PC-3 (cell line): Measurements from ENCODE around the gene TMEM185B. TPM values are rescaled to one million over a fixed set of nuclear protein-coding genes. Genes with fewer than 3 reads are reported as not detected.

Source experiments
- ATAC-seq: fragments of 200-7000 bp; cut with Tn5 transposase; 2 replicates; pipeline ENCODE4 v1.9.1; 2020; ENCODE audit warnings: mild to moderate bottlenecking, moderate library complexity
- BruUV-seq: library from RNA; stranded (reverse); fragments of 400-500 nt; replicated peaks from 2 replicates; lab custom pipeline; 2021; lab: Mats Ljungman, UMichigan
- CTCF ChIA-PET: fragments of 300-600 bp; sonication (Branson Sonifier 250); formaldehyde crosslinking; loops from one replicate; lab custom pipeline; 2022; ENCODE audit warnings: antibody characterized with exemption; lab: Charles Lee
- POLR2A ChIA-PET: fragments of 300-600 bp; sonication (Branson Sonifier 250); formaldehyde crosslinking; loops from one replicate; lab custom pipeline; 2022; ENCODE audit warnings: antibody characterized with exemption; ENCODE audit not compliant: unreplicated experiment; lab: Charles Lee
- DNase-seq: peaks from one replicate; pipeline ENCODE4 v3.0.0-alpha.2; 2015
- H2AFZ ChIP-seq: fragments of 300-600 bp; sonication (generic); 2 replicates; pipeline ENCODE4 v1.6.0; 2016; ENCODE audit warnings: antibody characterized with exemption, low read length
- H3F3A ChIP-seq: fragments of 300-600 bp; sonication (generic); one replicate; pipeline ENCODE4 v1.6.0; 2017; ENCODE audit warnings: antibody characterized with exemption, low read length, control low read depth, mild to moderate bottlenecking; ENCODE audit not compliant: unreplicated experiment
- H3K27ac ChIP-seq: fragments of 300-600 bp; sonication (generic); 2 replicates; pipeline ENCODE4 v1.5.1; 2016; ENCODE audit warnings: mild to moderate bottlenecking, low read length
- H3K27me3 ChIP-seq: fragments of 300-600 bp; sonication (generic); 2 replicates; pipeline ENCODE4 v1.6.1; 2016; ENCODE audit warnings: low read length, mixed read lengths
- H3K36me3 ChIP-seq: fragments of 300-600 bp; sonication (generic); 2 replicates; pipeline ENCODE4 v1.6.1; 2016; ENCODE audit warnings: low read depth, mixed run types, low read length, mixed read lengths
- H3K4me1 ChIP-seq: fragments of 300-600 bp; sonication (generic); 2 replicates; pipeline ENCODE4 v1.5.1; 2016; ENCODE audit warnings: low read length; ENCODE audit not compliant: insufficient read depth
- H3K4me2 ChIP-seq: fragments of 300-600 bp; sonication (generic); 2 replicates; pipeline ENCODE4 v1.6.0; 2016; ENCODE audit warnings: low read length
- H3K4me3 ChIP-seq: fragments of 300-600 bp; sonication (generic); 2 replicates; pipeline ENCODE4 v1.5.1; 2016; ENCODE audit warnings: mild to moderate bottlenecking, low read length, mixed read lengths
- H3K79me2 ChIP-seq: fragments of 300-600 bp; sonication (generic); 2 replicates; pipeline ENCODE4 v1.6.1; 2017; ENCODE audit warnings: low read length, mixed read lengths
- H3K9ac ChIP-seq: fragments of 300-600 bp; sonication (generic); 2 replicates; pipeline ENCODE4 v1.6.0; 2016; ENCODE audit warnings: mild to moderate bottlenecking, low read length
- H3K9me2 ChIP-seq: fragments of 300-600 bp; sonication (generic); replicated peaks from 2 replicates; pipeline ENCODE4 v1.6.1; 2016; ENCODE audit warnings: mixed run types, low read length, mixed read lengths
- H3K9me3 ChIP-seq: fragments of 300-600 bp; sonication (generic); 2 replicates; pipeline ENCODE4 v1.6.1; 2016; ENCODE audit warnings: low read length, mixed read lengths
- H4K20me1 ChIP-seq: fragments of 300-600 bp; sonication (generic); 2 replicates; pipeline ENCODE4 v1.6.1; 2016; ENCODE audit warnings: low read length, mixed read lengths
- CTCF ChIP-seq: fragments of 300-600 bp; sonication (generic); conservative IDR thresholded peaks from 2 replicates; pipeline ENCODE4 v1.5.1; 2017; ENCODE audit warnings: antibody characterized with exemption, low read depth, mild to moderate bottlenecking, low read length
- EZH2 ChIP-seq: fragments of 300-600 bp; sonication (generic); IDR thresholded peaks from one replicate; pipeline ENCODE4 v1.6.1; 2017; ENCODE audit warnings: antibody characterized with exemption, mild to moderate bottlenecking, low read length; ENCODE audit not compliant: unreplicated experiment
- EZH2phosphoT487 ChIP-seq: fragments of 300-600 bp; sonication (generic); IDR thresholded peaks from 2 replicates; pipeline ENCODE4 v1.6.1; 2018; ENCODE audit warnings: mild to moderate bottlenecking, antibody characterized with exemption, low read length, borderline replicate concordance
- intact Hi-C: fragments of 100-400 bp; cut with micrococcal nuclease; formaldehyde crosslinking; loops from 2 replicates; pipeline ENCODE4 v1.9.0; 2023
- total RNA-seq: library from RNA; depleted of rRNA; stranded (reverse); fragments of >200 nt; gene quantifications from 2 replicates; pipeline ENCODE4 v1.2.3, GENCODE V29; 2014

TMEM185B gene
- total RNA-seq, 1 experiment from 2014 or later: 67.5 TPM

- Histone ChIP-seq H3K4me2 (no peak overlapping the region), H3K4me3 (no peak overlapping the region), H3K9me3 (no peaks in the 10 kb centered on the region), H3K4me1 (peaks cover 27% of the 10 kb centered on the region), H2AFZ (no peak overlapping the region), H3K79me2 (peaks cover 70% of the 10 kb centered on the region), H3K27me3 (no peaks in the 10 kb centered on the region), H3K9me2 (no peaks in the 10 kb centered on the region), H3K36me3 (peaks cover 5% of the 10 kb centered on the region; the same call in 1 of the 2 replicates), H3F3A (no peaks in the 10 kb centered on the region), H3K9ac (no peak overlapping the region), H3K27ac (no peak overlapping the region), H4K20me1 (peaks cover 5% of the 10 kb centered on the region; the same call in 1 of the 2 replicates)
- CTCF ChIA-PET: no interaction called here
- ATAC-seq: no peak
- no peak for DNase-seq
- POLR2A ChIA-PET: no interaction called here
- BruUV-seq: no TSS peak
- intact Hi-C loops: no loop called here
- TF ChIP-seq EZH2phosphoT487 (no peak), EZH2 (no peak), CTCF (no peak)
These were observed 5.0 kb downstream of the TMEM185B start for GRCh38 chr2:120218181-120218580.

GRCh38 chr2:120210270-120210693 lies 12.9 kb downstream of the TMEM185B start:
- ATAC-seq (no peak), DNase-seq (no peak)
- no peak overlapping the region for H3K4me2 ChIP-seq
- BruUV-seq: no TSS peak
- no peaks in the 10 kb centered on the region for H3K9me2 ChIP-seq
- no peaks in the 10 kb centered on the region for H4K20me1 ChIP-seq
- POLR2A ChIA-PET: no interaction called here
- H3F3A ChIP-seq: no peaks in the 10 kb centered on the region
- no peaks in the 10 kb centered on the region for H3K27me3 ChIP-seq
- H3K36me3 ChIP-seq: no peaks in the 10 kb centered on the region
- H3K79me2 ChIP-seq: no peaks in the 10 kb centered on the region
- CTCF ChIA-PET: no interaction called here
- no peak overlapping the region for H2AFZ ChIP-seq
- H3K27ac ChIP-seq: no peak overlapping the region
- TF ChIP-seq EZH2 (no peak), EZH2phosphoT487 (no peak), CTCF (no peak)
- no peaks in the 10 kb centered on the region for H3K4me1 ChIP-seq
- no peak overlapping the region for H3K9ac ChIP-seq
- H3K9me3 ChIP-seq: no peaks in the 10 kb centered on the region
- no peak overlapping the region for H3K4me3 ChIP-seq
- intact Hi-C loops: no loop called here

DNA sequence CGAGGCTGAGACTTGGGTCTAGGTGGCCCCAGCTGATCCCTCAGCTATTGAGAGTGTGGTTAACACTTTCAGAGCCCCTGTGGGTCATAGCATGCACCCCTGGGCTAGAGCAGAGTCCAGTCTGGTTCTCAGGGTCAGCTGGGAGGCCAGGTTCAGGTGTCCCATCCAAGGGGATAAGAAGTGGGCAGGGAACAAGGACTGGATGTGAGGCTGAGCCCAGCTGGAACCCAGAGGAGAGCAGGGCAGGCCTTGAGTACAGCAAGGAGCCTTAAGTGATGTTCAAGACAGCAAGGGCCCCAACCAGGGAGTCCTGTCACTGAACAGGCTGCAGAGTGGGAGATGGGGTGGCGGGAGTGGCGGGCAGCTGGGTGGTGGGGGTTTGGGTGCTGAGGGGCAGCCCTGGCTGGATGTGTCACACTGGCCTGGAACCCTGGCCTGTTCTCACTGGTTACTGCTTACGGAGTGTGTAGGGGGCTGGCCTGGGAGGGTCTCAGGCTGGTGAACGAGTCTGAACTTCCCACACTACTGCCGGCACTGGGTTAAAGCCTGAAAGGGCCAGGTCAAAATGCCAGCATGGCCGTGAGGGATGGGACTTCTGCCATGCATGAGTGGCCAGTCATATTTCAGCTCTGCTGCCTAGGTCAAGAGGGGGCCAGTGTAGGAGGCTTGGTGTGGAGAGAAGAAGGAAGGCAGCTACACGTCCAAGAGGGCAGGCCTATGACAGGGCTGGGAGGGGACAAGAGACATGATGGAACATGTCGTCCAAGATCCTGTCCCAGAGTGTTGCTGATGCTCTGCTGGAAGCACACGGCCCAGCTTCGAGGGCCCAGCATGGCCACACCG lies 13.6 kb downstream of the TMEM185B start:
- Histone ChIP-seq H4K20me1 (no peaks in the 10 kb centered on the region), H3K9me3 (no peaks in the 10 kb centered on the region), H3K4me1 (no peaks in the 10 kb centered on the region), H3K27me3 (no peaks in the 10 kb centered on the region), H3K9me2 (no peaks in the 10 kb centered on the region), H3K79me2 (no peaks in the 10 kb centered on the region), H3K9ac (no peak overlapping the region), H3F3A (no peaks in the 10 kb centered on the region), H2AFZ (no peak overlapping the region), H3K4me2 (no peak overlapping the region), H3K4me3 (no peak overlapping the region), H3K27ac (no peak overlapping the region), H3K36me3 (no peaks in the 10 kb centered on the region)
- intact Hi-C loops: no loop called here
- TF ChIP-seq CTCF (no peak), EZH2phosphoT487 (no peak), EZH2 (no peak)
- ATAC-seq (no peak), DNase-seq (no peak)
- BruUV-seq: no TSS peak
- POLR2A ChIA-PET: no interaction called here
- CTCF ChIA-PET: no interaction called here
